HG03066 (cell line): ENCODE results near the gene KRTAP21-1.
"Not testable (repeated sequence)": the region's sequence is repeated elsewhere in the genome, so short reads cannot be mapped to it uniquely, and the experiment has no call there.

Experiments
- ATAC-seq: cut with Tn5 transposase; IDR thresholded peaks from one replicate; pipeline ENCODE4 v1.9.1; 2021; ENCODE audit warnings: low read depth; ENCODE audit not compliant: unreplicated experiment

The KRTAP21-1 gene

DNA sequence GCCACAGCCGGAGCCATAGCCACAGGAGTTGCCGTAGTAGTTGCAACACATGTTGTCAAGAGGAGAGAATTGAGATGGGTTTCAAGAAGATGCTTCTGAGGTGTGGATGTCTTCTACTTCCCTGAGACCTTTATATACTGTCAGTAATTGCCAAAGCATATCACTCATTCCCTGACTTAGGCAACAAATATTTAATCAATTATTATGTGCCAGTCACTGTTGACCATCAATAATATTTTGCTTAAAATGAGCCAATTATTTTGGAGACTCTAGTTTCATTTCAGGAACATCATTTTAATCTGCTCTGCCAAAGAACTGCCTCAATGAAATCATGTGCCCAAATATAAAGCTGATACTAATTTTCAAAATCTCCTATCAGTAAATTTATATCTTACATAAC, at the start of gene KRTAP21-1:
KRTAP21-1 (minus strand) TSS at position 101 of the 400 bp plus-strand sequence; CDS start at position 51, 50 bp downstream.
- not testable (repeated sequence) for ATAC-seq

DNA sequence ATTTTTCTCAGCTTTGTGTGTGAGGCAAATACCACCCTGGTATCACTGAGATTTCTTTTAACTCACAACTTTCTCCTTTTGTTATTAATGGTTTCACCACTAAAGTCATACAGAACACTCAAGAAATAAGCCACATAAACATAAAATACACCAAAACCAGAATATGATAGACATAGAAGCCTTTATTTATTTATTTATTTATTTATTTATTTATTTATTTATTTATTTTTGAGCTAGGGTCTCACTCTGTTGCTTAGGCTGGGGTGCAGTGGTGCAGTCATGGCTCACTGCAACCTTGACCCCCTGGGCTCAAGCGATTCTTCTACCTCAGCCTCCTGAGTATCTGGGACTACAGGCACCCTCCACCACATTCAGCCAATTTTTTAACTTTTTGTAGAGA, 45.4 kb upstream of the KRTAP21-1 start:
- no peak for ATAC-seq

DNA sequence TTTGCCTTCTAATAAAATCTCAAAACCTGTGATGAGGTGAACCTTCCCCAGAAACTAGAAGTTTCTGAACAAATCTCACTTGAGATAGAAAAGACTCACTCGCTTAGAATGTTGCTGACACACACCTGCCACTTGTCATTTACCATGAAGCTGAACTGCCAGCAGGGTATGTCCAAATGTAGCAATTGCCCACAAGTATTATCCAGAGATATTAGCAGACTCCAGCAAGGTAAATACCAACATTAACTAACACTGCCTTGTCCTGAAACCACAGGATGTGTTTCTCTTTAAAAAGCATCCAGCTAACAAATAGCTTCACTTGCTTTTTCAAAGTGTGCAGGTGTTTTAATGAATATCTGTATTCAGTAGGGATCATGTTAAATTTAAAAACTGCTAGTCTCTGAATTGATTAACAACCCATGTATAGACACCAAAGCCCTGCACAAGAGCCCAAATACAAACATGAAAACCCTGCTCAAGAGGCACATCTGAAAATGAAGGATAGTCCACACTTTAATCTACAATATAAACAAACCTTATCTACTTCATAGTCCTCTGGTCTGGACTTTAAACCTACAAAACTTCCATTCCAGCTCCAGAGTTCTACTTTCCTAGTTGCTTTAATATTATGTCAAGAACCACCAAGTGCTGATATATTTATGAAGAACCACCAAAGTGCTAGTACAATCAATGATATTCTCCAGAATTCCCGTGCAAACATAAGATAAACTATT, 38.5 kb upstream of the KRTAP21-1 start:
- ATAC-seq, result no peak

- ATAC-seq, result no peak
Observed at GRCh38 chr21:30779249-30779648, 24.0 kb upstream of the KRTAP21-1 start.

GRCh38 chr21:30769724-30770431, 14.7 kb upstream of the KRTAP21-1 start:
- ATAC-seq, result no peak

- ATAC-seq, result no peak
Observed at GRCh38 chr21:30760776-30761175, 5.5 kb upstream of the KRTAP21-1 start.

- ATAC-seq, result no peak
Observed at GRCh38 chr21:30758306-30758705, 3.1 kb upstream of the KRTAP21-1 start.

DNA sequence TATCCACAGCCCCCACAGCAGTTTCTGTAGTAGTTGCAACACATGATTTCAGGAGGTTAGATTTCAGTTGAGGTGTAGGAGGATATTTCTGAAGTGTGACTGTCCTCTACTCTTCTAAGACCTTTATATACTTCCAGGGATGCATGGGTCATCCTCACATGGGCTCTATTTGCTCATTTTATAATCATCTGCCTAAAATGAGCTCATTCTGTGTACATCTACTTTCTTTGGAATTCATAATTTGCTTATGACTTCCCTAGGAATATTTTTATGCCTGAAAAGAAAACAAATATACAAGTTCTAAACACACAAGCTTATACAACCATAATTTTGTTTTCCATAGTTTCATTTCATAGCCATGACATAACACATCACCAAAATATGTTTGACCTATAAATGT, 8.1 kb downstream of the KRTAP21-1 start, which contains the start of gene KRTAP21-2:
KRTAP21-2 (minus strand) TSS at position 101 of the 400 bp plus-strand sequence; CDS start at position 44, 57 bp downstream.
- ATAC-seq, result no peak

- ATAC-seq, result no peak
Observed at GRCh38 chr21:30740462-30740861, 14.8 kb downstream of the KRTAP21-1 start.

DNA sequence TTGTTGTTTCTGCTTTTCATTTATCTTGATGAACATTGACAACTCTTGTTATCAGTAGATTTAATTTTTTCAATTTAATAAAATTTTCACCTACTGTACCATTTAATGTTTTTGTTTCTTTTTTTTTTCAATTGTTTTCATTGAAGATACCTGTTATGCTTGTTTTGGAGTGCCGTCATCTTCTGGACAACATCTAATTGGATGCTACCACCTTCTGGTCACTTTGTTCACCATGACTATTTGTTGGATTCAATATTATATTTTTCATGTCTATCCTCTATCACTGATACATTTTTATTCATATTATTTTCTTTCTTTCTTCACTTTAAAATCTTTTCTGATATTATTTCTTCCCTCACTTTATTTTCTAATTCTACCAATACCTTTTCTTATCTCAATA, 22.2 kb downstream of the KRTAP21-1 start:
- no peak for ATAC-seq

GRCh38 chr21:30726726-30727125, 28.5 kb downstream of the KRTAP21-1 start:
- ATAC-seq, result no peak

DNA sequence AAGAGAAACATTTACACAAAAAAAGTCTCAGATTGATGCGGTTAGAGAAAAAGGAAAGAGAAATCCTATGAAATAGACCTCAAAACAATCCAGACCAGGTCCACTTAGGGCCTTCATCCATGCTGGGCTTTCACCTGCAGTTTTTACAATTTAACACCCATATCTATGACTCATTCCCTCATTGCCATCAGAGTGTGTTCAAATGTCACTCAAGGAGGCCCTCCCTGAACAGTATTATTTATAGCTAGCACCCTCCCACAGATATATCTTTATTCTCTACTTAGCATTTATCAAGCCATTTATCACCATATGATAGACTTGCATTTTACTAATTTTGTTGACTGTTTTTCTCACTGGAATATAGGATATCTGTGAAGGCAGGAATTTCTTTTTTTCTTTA, 35.8 kb downstream of the KRTAP21-1 start:
- no peak for ATAC-seq

GRCh38 chr21:30718239-30718909, 36.9 kb downstream of the KRTAP21-1 start, which contains the start of gene KRTAP21-3:
KRTAP21-3 (minus strand) TSS chr21:30718777; CDS start chr21:30718759, 18 bp downstream.
- ATAC-seq, result no peak

DNA sequence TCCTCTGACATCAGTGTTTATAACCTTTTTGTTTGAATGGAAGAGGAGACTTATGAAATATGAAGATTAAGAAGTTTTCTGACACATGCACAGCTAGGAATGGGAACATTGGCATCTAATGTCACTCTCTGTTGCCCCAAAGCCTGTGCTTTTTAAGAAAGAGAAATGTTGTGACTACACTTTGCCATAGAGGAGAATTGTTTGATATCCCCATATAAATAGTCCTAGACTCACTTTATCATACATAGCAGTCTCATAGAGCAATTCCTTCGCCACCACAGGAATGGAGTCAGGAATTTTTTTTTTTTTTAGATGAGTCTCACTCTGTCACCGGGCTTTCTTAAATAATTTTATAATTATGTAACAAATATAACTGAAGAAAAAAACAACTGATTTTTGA, 38.1 kb downstream of the KRTAP21-1 start:
- ATAC-seq, result no peak

DNA sequence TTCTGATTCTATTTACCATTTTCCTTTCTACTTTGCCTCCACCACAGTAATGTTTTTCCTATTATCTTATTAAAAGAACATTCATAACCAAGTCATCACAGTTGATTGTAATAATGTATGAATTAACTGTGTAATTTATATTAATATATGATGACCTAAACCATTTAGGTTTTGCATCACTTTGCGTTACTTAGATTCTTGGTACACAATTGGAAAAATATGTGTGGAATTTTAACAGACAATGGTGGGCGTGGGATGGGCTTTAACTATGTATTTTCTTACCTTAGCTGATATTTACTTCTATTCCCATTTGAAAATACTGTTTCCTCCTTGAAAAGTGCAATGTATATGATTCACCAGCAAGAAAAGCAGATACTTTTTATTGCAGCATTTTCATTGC, 40.3 kb downstream of the KRTAP21-1 start:
- ATAC-seq, result no peak

- no peak for ATAC-seq
Observed at GRCh38 chr21:30714456-30714855, 40.8 kb downstream of the KRTAP21-1 start.

GRCh38 chr21:30713766-30714165, 41.5 kb downstream of the KRTAP21-1 start:
- no peak for ATAC-seq

GRCh38 chr21:30710499-30710898, 44.7 kb downstream of the KRTAP21-1 start:
- ATAC-seq, result no peak

DNA sequence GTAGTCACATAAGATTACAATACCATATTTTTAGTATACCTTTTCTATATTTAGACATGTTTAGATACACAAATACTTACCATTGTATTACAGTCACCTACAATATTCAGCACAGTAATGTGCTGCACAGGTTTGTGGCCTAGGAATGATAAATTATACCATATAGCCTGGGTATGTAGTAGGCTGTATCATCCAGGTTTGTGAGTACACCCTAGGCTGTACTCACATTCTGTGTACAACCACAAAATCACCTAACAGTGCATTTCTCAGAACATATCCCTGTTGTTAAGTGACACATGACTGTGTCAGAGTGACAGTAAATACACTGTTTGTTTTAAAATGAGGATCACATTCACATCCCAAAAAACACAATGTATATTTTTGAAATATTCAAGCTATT, 47.8 kb downstream of the KRTAP21-1 start:
- no peak for ATAC-seq
